ENCODE results near the gene LRCOL1. TPM values are rescaled to one million over a fixed set of nuclear protein-coding genes. Genes with fewer than 3 reads are reported as not detected.

Gene LRCOL1
- total and polyA plus RNA-seq, 10 donors: 0.54 to 4.1 (median 1.4) TPM; not detected in 2

GRCh38 chr12:132566516-132567131 lies 43.8 kb downstream of the LRCOL1 start:
- Histone ChIP-seq H3K9me3 (no peaks in the 10 kb centered on the region), H3K27ac (no peak overlapping the region), H3K36me3 (peaks cover 0 to 74% (median 18%) of the 10 kb centered on the region in 6 donors), H3K4me3 (no peak overlapping the region), H3K4me1 (peaks cover 0 to 15% (median 6%) of the 10 kb centered on the region in 6 donors), H3K27me3 (replicated peaks in 1 of 7) (no peaks in the 10 kb centered on the region)
- WGBS, 5 donors: 93 to 96% (median 95%) methylated on average over 16 to 25 of the region's 25 CpGs
- intact Hi-C loops (cut with DNase I; ENCODE audit: low total_unique reads): no loop called here
- DNase-seq: no peak
- TF ChIP-seq POLR2A (IDR thresholded peaks at IDR 0.05) (no peak), POLR2AphosphoS5 (IDR thresholded peaks at IDR 0.05) (peak in 1 of 3 donors; percentile 47)
- TF ChIP-seq, protein P1, sequence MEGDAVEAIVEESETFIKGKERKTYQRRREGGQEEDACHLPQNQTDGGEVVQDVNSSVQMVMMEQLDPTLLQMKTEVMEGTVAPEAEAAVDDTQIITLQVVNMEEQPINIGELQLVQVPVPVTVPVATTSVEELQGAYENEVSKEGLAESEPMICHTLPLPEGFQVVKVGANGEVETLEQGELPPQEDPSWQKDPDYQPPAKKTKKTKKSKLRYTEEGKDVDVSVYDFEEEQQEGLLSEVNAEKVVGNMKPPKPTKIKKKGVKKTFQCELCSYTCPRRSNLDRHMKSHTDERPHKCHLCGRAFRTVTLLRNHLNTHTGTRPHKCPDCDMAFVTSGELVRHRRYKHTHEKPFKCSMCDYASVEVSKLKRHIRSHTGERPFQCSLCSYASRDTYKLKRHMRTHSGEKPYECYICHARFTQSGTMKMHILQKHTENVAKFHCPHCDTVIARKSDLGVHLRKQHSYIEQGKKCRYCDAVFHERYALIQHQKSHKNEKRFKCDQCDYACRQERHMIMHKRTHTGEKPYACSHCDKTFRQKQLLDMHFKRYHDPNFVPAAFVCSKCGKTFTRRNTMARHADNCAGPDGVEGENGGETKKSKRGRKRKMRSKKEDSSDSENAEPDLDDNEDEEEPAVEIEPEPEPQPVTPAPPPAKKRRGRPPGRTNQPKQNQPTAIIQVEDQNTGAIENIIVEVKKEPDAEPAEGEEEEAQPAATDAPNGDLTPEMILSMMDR (IDR thresholded peaks at IDR 0.05 in 8 of 11, conservative IDR thresholded peaks at IDR 0.05 in 3 of 11): no peak

GRCh38 chr12:132565365-132565764 lies 45.0 kb downstream of the LRCOL1 start:
- WGBS, 5 donors: 90 to 96% (median 93%) methylated on average over 18 of the region's 18 CpGs
- H3K36me3 ChIP-seq: peaks cover 0 to 62% (median 6%) of the 10 kb centered on the region in 6 donors
- no peak for DNase-seq
- H3K27ac ChIP-seq: no peak overlapping the region
- H3K27me3 ChIP-seq (replicated peaks in 1 of 7): peaks cover 0 to 8% (median 2%) of the 10 kb centered on the region in 7 donors
- peaks cover 8 to 28% (median 18%) of the 10 kb centered on the region in 6 donors for H3K4me1 ChIP-seq
- TF ChIP-seq POLR2A (IDR thresholded peaks at IDR 0.05): no peak
- TF ChIP-seq, protein P1 (IDR thresholded peaks at IDR 0.05 in 8 of 11, conservative IDR thresholded peaks at IDR 0.05 in 3 of 11): no peak
- TF ChIP-seq POLR2AphosphoS5 (IDR thresholded peaks at IDR 0.05): no peak
- H3K4me3 ChIP-seq: no peak overlapping the region
- no peaks in the 10 kb centered on the region for H3K9me3 ChIP-seq
- intact Hi-C loops (cut with DNase I; ENCODE audit: low total_unique reads): no loop called here

- Histone ChIP-seq H3K9me3 (no peaks in the 10 kb centered on the region), H3K4me1 (peaks cover 14 to 40% (median 28%) of the 10 kb centered on the region in 6 donors), H3K4me3 (no peak overlapping the region), H3K27me3 (replicated peaks in 1 of 7) (peaks cover 0 to 21% (median 2%) of the 10 kb centered on the region in 7 donors), H3K36me3 (peaks cover 0 to 47% (median 0%) of the 10 kb centered on the region in 6 donors), H3K27ac (no peak overlapping the region)
- no peak for DNase-seq
- WGBS, 5 donors: 92 to 98% (median 96%) methylated on average over 14 to 20 of the region's 20 CpGs
- intact Hi-C loops (cut with DNase I; ENCODE audit: low total_unique reads): no loop called here
- TF ChIP-seq, protein P1 (IDR thresholded peaks at IDR 0.05 in 8 of 11, conservative IDR thresholded peaks at IDR 0.05 in 3 of 11): no peak
- TF ChIP-seq POLR2A (IDR thresholded peaks at IDR 0.05) (no peak), POLR2AphosphoS5 (IDR thresholded peaks at IDR 0.05) (peak in 1 of 3 donors; percentile 16)
These were observed 46.5 kb downstream of the LRCOL1 start for GRCh38 chr12:132563911-132564310.

GRCh38 chr12:132562489-132563021 lies 47.8 kb downstream of the LRCOL1 start:
- no peak for DNase-seq

More at GRCh38 chr12:132562489-132563021, 47.8 kb downstream of the LRCOL1 start:
- H3K9me3 ChIP-seq: no peaks in the 10 kb centered on the region
- 85 to 90% (median 86%) methylated on average over 15 to 21 of the region's 21 CpGs for WGBS, 5 donors
- peak in 1 of 3 donors; percentile 14 for TF ChIP-seq POLR2AphosphoS5 (IDR thresholded peaks at IDR 0.05)
- TF ChIP-seq POLR2A (IDR thresholded peaks at IDR 0.05): no peak
- no peak overlapping the region for H3K4me3 ChIP-seq
- H3K27ac ChIP-seq: no peak overlapping the region
- peaks cover 22 to 46% (median 38%) of the 10 kb centered on the region in 6 donors for H3K4me1 ChIP-seq
- intact Hi-C loops (cut with DNase I; ENCODE audit: low total_unique reads): no loop called here
- H3K27me3 ChIP-seq (replicated peaks in 1 of 7): peaks cover 0 to 31% (median 2%) of the 10 kb centered on the region in 7 donors
- H3K36me3 ChIP-seq: peaks cover 0 to 34% (median 0%) of the 10 kb centered on the region in 6 donors

All from spleen (tissue), 11 donors.